Panc1 (cell line): ENCODE measurements around the gene RIC8A. TPM values are rescaled to one million over a fixed set of nuclear protein-coding genes. Genes with fewer than 3 reads are reported as not detected.
A peak's percentile ranks its signal among the peaks of the same experiment; 100 is the strongest.

ENCODE experiments used
- ATAC-seq: fragments of 200-7000 bp; cut with Tn5 transposase; 2 replicates; pipeline ENCODE4 v1.9.1; 2020; ENCODE audit warnings: mild to moderate bottlenecking, moderate library complexity
- BruUV-seq: library from RNA; stranded (reverse); fragments of 400-500 nt; replicated peaks from 2 replicates; lab custom pipeline; 2021; lab: Mats Ljungman, UMichigan
- CTCF ChIA-PET: fragments of 300-600 bp; sonication (Branson Sonifier 250); formaldehyde crosslinking; loops from one replicate; lab custom pipeline; 2022; ENCODE audit warnings: antibody characterized with exemption; lab: Charles Lee
- POLR2A ChIA-PET: fragments of 300-600 bp; sonication (Branson Sonifier 250); formaldehyde crosslinking; loops from one replicate; lab custom pipeline; 2022; ENCODE audit warnings: antibody characterized with exemption; lab: Charles Lee
- DNase-seq: peaks from one replicate; pipeline ENCODE4 v3.0.0-alpha.2; 2010; ENCODE audit warnings: low read depth, low spot score
- H3K27ac ChIP-seq: 2 replicates; pipeline ENCODE4 v1.5.1; 2011; ENCODE audit warnings: mild to moderate bottlenecking, low read length, inconsistent platforms
- H3K27me3 ChIP-seq: fragments of 200-500 bp; sonication (Bioruptor generic); 2 replicates; pipeline ENCODE4 v1.6.0; 2014; ENCODE audit warnings: low read length, inconsistent platforms; ENCODE audit not compliant: control insufficient read depth, insufficient read depth
- H3K36me3 ChIP-seq: fragments of 200-500 bp; sonication (Bioruptor generic); 2 replicates; pipeline ENCODE4 v1.5.1; 2014; ENCODE audit warnings: inconsistent platforms, mild to moderate bottlenecking, low read length, moderate library complexity; ENCODE audit not compliant: control insufficient read depth, insufficient read depth
- H3K4me1 ChIP-seq: 2 replicates; pipeline ENCODE4 v1.5.1; 2011; ENCODE audit warnings: inconsistent platforms, mild to moderate bottlenecking, low read length, moderate library complexity; ENCODE audit not compliant: control insufficient read depth, insufficient read depth
- H3K4me3 ChIP-seq, 2 experiments: 2 replicates each; pipeline ENCODE4 v1.5.1; 2011 to 2012; ENCODE audit warnings: low read depth in 2 of 2, low read length in 2 of 2, mild to moderate bottlenecking in 2 of 2, inconsistent platforms in 1 of 2, moderate library complexity in 1 of 2
- H3K9me3 ChIP-seq: fragments of 200-500 bp; sonication (Bioruptor generic); 2 replicates; pipeline ENCODE4 v1.5.1; 2014; ENCODE audit warnings: low read depth, mild to moderate bottlenecking, inconsistent platforms, low read length, moderate library complexity; ENCODE audit not compliant: control insufficient read depth, insufficient read depth
- POLR2AphosphoS5 ChIP-seq: IDR thresholded peaks from 2 replicates; pipeline ENCODE4 v1.6.1; 2012; ENCODE audit warnings: mild to moderate bottlenecking, low read depth, low read length, moderate library complexity
- SIN3A ChIP-seq: IDR thresholded peaks from 2 replicates; pipeline ENCODE4 v1.6.1; 2012; ENCODE audit warnings: low read depth, mild to moderate bottlenecking, low read length, moderate library complexity, borderline replicate concordance; ENCODE audit not compliant: insufficient read depth
- TCF7L2 ChIP-seq: IDR thresholded peaks from 2 replicates; pipeline ENCODE4 v1.6.1; 2011; ENCODE audit warnings: mild to moderate bottlenecking, low read depth, low read length, inconsistent platforms
- in situ Hi-C: cut with HindIII; loops from 2 replicates; pipeline ENCODE4 v1.10.0; 2016; ENCODE audit warnings: low sequenced_read_pairs, low pct_unique_long_range_greater_than_20kb
- intact Hi-C: fragments of 100-400 bp; cut with micrococcal nuclease; formaldehyde crosslinking; loops from one replicate; pipeline ENCODE4 v1.10.0; 2022; ENCODE audit not compliant: unreplicated experiment
- total RNA-seq: library from RNA; stranded (reverse); gene quantifications from one replicate; pipeline ENCODE4 v1.2.1, GENCODE V29; 2021; ENCODE audit not compliant: unreplicated experiment
- TF ChIP-seq, protein P1 (sequence below), 2 experiments: IDR thresholded peaks; 2 replicates each; pipeline ENCODE4 v1.6.1; 2011 to 2012; ENCODE audit warnings: low read depth in 2 of 2, control low read depth in 1 of 2, low read length in 1 of 2, mild to moderate bottlenecking in 1 of 2, moderate library complexity in 1 of 2; ENCODE audit not compliant: insufficient read depth in 1 of 2
- TF ChIP-seq, protein P2 (sequence below): fragments of 450-650 bp; IDR thresholded peaks from 2 replicates; pipeline ENCODE4 v1.5.1; 2017; ENCODE audit warnings: mild to moderate bottlenecking

The RIC8A gene
- total RNA-seq, 1 experiment from 2014 or later: 264 TPM

DNA sequence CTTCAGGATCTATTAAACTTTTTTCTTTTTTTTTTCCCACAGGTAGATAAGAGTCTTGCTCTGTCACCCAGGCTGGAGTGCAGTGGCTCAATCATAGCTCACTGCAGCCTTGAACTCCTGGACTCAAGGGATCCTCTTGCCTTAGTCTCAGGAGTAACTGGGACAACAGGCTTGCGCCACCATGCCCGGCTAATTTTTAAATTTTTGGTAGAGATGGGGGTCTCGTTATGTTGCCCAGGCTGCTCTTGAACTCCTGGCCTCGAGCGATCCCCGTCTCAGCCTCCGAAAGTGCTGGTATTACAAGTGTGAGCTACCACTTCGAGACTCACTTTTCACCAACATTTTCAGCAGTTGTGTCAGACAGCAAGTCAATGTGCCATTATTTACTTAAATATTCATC, 27.7 kb downstream of the RIC8A start:
- H3K9me3 ChIP-seq: no peaks in the 10 kb centered on the region
- CTCF ChIA-PET: interaction anchor here (1.7 kb wide), 1 partner anchor 19 kb away, joined by 3 read pairs; no protein-coding TSS in a partner anchor
- in situ Hi-C loops (no loop called here), intact Hi-C loops (no loop called here)
- TSS peak; percentile 85 for BruUV-seq
- H3K27ac ChIP-seq: peak overlapping the region; percentile 94
- POLR2A ChIA-PET: interaction anchor here (0.8 kb wide), 1 partner anchor 19 kb away, joined by 3 read pairs; no protein-coding TSS in a partner anchor
- peaks cover 7% of the 10 kb centered on the region for H3K36me3 ChIP-seq
- TF ChIP-seq, protein P1, sequence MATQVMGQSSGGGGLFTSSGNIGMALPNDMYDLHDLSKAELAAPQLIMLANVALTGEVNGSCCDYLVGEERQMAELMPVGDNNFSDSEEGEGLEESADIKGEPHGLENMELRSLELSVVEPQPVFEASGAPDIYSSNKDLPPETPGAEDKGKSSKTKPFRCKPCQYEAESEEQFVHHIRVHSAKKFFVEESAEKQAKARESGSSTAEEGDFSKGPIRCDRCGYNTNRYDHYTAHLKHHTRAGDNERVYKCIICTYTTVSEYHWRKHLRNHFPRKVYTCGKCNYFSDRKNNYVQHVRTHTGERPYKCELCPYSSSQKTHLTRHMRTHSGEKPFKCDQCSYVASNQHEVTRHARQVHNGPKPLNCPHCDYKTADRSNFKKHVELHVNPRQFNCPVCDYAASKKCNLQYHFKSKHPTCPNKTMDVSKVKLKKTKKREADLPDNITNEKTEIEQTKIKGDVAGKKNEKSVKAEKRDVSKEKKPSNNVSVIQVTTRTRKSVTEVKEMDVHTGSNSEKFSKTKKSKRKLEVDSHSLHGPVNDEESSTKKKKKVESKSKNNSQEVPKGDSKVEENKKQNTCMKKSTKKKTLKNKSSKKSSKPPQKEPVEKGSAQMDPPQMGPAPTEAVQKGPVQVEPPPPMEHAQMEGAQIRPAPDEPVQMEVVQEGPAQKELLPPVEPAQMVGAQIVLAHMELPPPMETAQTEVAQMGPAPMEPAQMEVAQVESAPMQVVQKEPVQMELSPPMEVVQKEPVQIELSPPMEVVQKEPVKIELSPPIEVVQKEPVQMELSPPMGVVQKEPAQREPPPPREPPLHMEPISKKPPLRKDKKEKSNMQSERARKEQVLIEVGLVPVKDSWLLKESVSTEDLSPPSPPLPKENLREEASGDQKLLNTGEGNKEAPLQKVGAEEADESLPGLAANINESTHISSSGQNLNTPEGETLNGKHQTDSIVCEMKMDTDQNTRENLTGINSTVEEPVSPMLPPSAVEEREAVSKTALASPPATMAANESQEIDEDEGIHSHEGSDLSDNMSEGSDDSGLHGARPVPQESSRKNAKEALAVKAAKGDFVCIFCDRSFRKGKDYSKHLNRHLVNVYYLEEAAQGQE (IDR thresholded peaks at IDR 0.05; ENCODE audit: insufficient read depth in 1 of 2, low read depth in 2 of 2, low read length in 1 of 2): no peak
- TF ChIP-seq SIN3A (no peak), TCF7L2 (no peak), POLR2AphosphoS5 (no peak)
- TF ChIP-seq, protein P2, sequence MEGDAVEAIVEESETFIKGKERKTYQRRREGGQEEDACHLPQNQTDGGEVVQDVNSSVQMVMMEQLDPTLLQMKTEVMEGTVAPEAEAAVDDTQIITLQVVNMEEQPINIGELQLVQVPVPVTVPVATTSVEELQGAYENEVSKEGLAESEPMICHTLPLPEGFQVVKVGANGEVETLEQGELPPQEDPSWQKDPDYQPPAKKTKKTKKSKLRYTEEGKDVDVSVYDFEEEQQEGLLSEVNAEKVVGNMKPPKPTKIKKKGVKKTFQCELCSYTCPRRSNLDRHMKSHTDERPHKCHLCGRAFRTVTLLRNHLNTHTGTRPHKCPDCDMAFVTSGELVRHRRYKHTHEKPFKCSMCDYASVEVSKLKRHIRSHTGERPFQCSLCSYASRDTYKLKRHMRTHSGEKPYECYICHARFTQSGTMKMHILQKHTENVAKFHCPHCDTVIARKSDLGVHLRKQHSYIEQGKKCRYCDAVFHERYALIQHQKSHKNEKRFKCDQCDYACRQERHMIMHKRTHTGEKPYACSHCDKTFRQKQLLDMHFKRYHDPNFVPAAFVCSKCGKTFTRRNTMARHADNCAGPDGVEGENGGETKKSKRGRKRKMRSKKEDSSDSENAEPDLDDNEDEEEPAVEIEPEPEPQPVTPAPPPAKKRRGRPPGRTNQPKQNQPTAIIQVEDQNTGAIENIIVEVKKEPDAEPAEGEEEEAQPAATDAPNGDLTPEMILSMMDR: no peak
- ATAC-seq: no peak
- peak overlapping the region; percentile 66 to 70 for H3K4me3 ChIP-seq
- peaks cover 26% of the 10 kb centered on the region for H3K4me1 ChIP-seq
- no peak for DNase-seq
- no peaks in the 10 kb centered on the region for H3K27me3 ChIP-seq

GRCh38 chr11:235609-235996, 28.1 kb downstream of the RIC8A start:
- no TSS peak for BruUV-seq
- Histone ChIP-seq H3K27me3 (no peaks in the 10 kb centered on the region), H3K9me3 (no peaks in the 10 kb centered on the region), H3K36me3 (peaks cover 10% of the 10 kb centered on the region), H3K4me3 (peak overlapping the region; percentile 66 to 70), H3K4me1 (peaks cover 26% of the 10 kb centered on the region), H3K27ac (peak overlapping the region; percentile 94)
- DNase-seq: no peak
- peak; percentile 34 for ATAC-seq
- TF ChIP-seq TCF7L2 (no peak), POLR2AphosphoS5 (no peak), SIN3A (no peak)
- TF ChIP-seq, protein P2: no peak
- TF ChIP-seq, protein P1 (IDR thresholded peaks at IDR 0.05; ENCODE audit: insufficient read depth in 1 of 2, low read depth in 2 of 2, low read length in 1 of 2): no peak
- intact Hi-C loops: no loop called here
- POLR2A ChIA-PET: no interaction called here
- CTCF ChIA-PET: interaction anchor here (1.7 kb wide), 1 partner anchor 20 kb away, joined by 3 read pairs; no protein-coding TSS in a partner anchor
- in situ Hi-C loops: no loop called here
